OCI-M2 (cell line): ENCODE measurements around the gene RAB11FIP2.

Experiments
- DNase-seq: peaks from one replicate; lab custom pipeline; 2025; ENCODE audit not compliant: unreplicated experiment; lab: John Stamatoyannopoulos, UW

Gene RAB11FIP2

GRCh38 chr10:118035354-118036005 lies 11.3 kb downstream of the RAB11FIP2 start:
- no peak for DNase-seq

DNA sequence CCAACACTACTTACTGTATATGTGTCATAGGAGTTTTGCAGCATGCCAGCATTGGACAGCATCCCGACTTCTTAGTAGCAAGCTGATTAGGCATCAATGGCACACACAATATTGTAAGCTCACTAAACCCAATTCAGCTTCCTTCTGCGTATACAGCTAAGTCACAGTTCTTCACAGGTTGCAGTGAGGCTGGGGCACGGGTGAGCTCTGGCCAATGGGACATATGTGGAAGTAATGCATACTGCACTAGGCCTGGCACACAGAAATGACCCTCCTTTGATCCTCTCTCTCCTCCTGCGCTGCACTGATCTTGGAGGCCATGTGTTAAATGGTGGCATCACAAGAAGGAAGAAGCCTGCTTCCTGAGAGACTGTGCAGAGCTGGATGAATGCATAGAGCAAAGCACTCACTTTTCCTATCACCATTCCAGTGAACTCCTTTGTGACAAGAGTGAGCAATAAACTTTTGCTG lies 11.9 kb downstream of the RAB11FIP2 start:
- no peak for DNase-seq

DNA sequence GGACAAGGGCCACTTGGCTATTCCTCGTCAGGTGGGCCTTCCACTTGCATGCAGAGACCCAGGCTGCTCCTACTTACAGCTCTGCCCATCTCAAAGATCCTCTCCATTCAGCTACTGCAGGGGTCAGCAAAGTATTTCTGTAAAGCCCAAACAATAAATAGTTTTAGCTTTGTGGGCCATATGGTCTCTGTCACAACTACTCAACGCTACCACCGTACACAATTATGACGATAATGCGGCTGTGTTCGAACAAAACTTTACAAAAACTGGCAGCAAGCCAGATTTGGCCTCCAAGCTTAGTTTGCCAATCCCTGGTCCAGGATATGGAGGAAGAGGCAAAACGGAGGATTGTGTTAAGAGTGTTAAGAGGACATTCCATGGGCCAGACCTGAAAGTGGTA lies 12.8 kb downstream of the RAB11FIP2 start:
- no peak for DNase-seq

GRCh38 chr10:118032564-118032963 lies 14.2 kb downstream of the RAB11FIP2 start:
- no peak for DNase-seq

- no peak for DNase-seq
Observed at GRCh38 chr10:118031351-118032075, 15.2 kb downstream of the RAB11FIP2 start.

- no peak for DNase-seq
Observed at GRCh38 chr10:118028619-118029018, 18.1 kb downstream of the RAB11FIP2 start.

GRCh38 chr10:118027397-118027796 lies 19.3 kb downstream of the RAB11FIP2 start:
- DNase-seq, result no peak

DNA sequence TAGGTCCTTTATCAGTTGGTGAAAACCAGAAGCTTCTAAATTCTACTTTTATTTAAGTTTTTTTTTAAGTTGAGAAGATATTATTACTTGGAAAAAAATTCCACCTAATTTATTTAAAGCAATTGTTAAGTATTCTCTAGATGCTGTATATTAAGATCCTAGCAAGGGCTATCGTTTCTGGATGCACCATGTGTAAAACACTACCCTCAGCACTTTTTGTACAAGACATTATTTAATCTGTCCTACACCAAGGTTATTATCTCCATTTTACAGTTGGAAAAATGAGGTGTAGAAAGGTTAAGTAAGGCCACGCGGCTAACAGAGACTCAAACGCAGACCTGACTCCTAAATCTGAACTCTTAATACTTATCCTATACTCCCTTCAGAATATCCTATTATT lies 19.8 kb downstream of the RAB11FIP2 start:
- no peak for DNase-seq

DNA sequence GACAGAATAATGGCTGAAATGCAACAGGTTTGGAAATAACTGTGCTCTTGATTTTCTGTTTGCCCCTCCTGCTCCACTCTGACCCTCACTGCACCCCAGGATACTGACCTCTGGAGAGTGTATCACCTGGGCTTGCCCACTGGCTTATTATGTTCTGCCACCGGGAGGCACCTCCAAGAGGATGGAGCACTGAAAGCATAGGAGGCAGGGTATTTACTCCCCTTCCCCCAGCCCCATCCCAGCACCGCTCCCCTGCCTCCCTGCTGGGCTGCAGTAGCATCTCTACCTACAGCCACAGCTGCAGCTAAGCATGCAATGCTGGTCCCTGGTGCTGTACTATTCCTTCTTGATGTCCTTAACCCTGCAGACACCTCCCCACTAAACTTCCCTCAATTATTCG lies 26.4 kb downstream of the RAB11FIP2 start:
- no peak for DNase-seq

DNA sequence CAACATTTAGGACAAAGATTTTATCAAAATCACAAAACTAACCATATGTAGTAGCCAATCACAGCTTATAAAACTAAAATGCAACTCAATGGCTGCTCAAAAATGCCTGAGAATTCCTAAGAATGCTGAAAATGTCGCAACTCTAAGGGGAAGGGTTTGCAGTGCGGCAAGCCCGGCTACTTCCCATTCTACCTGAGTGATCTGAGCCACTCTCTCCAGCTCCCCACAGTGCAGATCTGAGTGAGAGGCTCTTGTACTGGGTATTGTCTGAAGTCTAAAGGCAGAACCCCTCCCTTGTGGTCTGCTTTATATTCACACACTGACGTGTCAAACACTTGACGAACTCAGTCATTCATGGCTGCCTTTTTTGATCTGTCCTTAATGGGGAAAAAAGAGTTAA lies 28.9 kb downstream of the RAB11FIP2 start:
- DNase-seq, result no peak

DNA sequence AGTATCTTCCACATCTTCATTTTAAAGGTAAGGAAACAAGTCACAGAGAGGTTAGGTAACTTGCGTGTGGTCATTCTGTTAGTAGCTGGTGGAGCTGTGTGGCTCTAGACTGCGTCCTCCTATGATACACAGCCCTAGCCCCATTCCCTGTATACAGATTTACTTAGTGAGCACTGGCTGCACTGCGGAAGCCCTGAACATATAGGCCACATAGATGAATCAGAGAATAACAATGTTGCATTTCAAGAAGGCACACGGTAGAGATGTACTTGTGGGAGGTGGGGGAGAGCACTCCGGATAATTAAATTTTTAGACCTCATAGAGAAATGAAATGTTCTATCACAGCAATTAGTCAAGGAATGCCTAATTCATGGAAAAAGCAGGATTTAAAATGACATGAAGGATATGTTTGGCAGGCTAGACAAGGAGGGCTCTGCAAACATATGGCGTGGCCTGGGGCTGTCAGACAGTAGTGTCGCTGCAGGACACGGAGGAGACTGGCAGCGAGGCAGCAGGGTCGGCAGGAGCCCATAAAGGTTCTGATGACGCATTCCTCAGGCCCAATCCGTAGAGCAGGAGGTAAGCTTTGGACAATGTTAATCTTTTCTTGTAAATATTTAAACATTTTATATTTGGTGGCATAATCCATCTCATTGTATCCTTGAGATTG lies 29.5 kb downstream of the RAB11FIP2 start:
- DNase-seq, result no peak

GRCh38 chr10:118012952-118013525 lies 33.7 kb downstream of the RAB11FIP2 start:
- DNase-seq, result no peak

DNA sequence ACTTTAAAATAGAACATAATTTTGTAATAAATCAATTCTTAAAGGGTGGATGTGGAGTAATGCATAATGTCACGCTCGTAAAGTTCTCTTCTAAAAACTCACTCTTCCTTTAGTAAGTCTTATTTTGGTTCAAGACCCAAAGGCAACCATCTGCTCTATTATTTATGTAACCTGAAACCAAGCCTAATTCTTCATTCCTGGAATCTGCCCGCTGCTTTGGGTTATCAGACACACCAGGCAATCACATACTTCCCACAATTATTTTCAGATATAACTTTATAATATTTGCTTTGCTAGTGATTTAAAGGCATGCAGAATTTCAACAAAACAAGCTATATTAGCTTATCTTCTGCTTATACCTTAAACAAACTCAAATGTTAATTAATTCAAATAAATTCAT lies 39.0 kb downstream of the RAB11FIP2 start:
- no peak for DNase-seq

GRCh38 chr10:118003126-118003525 lies 43.6 kb downstream of the RAB11FIP2 start:
- DNase-seq, result no peak

DNA sequence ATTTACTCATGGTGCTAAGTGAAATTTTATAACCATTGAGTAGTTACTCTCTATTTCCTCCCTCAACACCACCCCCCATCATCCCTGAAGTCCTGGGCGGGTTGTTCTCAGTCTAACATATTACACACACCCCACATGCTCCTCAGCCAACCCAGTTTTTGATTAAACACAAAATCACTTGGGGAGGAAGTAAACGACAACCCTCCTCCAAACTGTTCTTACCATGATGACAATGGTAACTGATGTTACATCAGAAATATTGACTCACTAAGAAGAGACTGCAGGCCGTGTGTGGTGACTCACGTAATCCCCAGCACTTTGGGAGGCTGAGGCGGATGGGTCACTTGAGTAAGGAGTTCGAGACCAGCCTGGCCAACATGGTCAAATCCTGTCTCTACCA lies 44.2 kb downstream of the RAB11FIP2 start:
- no peak for DNase-seq

- DNase-seq, result no peak
Observed at GRCh38 chr10:117997673-117998072, 49.1 kb downstream of the RAB11FIP2 start.

DNA sequence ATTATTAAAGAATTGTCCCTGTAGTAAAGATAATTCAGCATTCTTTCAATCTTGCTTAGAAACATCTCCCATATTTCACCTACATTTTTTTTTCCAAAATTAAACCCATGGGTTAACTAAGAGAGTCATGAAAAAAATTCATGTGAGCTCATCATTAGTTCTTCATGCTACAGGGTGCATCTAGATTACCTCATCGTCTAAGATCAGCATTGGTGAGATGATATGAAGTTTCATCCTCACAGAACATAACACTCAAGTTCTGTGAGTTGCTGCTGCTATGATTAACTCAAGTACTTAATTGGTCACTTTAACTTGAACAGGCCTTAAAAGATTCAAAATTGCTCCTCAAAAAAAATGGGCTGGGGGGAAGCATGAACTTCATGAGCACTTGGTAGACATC lies 50.0 kb downstream of the RAB11FIP2 start:
- DNase-seq, result no peak

DNA sequence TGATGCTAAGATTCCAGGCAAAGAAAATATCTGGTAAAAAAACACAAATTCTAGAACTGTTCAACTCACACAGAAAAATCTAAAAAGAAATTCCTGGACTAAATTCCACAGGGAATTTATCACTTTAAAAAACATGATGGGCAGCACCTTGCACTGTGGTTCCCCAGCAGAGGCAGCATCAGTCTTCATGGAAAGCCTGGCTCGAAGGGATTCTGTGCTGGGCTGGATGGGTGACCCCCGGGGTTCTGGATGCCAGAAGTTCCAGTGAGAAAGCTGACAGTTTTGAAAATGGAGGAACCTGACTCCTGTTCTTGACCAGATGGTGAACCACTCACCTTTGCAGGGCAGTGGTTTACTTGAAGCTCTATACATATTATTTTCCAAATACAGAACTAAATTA lies 52.0 kb downstream of the RAB11FIP2 start:
- no peak for DNase-seq

DNA sequence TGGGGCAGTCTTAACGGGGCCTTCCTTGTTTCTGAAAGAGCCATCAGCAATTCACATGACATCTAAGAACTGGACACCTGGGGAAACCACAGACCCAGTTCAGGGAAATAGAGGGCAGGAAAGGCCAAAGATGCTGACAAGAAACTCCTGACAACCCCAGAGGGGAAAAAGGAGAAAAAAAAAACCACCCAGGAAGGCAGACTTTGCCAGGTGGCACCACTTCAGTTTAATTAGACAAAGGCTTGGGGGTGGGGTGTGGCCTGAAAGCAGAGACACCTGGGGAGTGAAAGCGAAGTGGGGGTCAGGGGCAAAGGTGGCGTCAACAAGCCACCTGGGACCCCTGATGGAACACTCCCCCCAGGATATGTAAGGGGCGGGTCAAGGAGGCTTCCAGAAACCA lies 53.6 kb downstream of the RAB11FIP2 start:
- no peak for DNase-seq

DNA sequence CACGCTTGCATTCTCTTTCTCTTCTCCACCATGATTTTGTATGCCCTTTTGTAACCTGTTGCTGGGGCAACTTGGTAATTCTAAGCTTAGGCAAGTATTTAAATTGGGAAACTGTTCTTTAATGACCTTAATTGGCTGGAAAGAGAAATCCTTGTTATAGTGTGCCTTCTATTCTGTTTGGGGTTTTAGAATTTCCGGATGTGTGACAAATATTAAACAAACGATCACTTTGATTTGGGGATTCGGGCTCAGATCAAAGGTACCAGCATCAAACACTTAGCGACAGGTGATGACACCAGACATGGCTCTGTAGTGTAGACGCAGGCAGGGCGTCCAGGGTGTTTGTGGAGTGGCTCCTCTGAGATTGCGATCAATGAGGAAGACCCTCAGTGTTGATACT lies 55.0 kb downstream of the RAB11FIP2 start:
- DNase-seq, result no peak

GRCh38 chr10:117989962-117990361 lies 56.8 kb downstream of the RAB11FIP2 start:
- DNase-seq, result no peak

DNA sequence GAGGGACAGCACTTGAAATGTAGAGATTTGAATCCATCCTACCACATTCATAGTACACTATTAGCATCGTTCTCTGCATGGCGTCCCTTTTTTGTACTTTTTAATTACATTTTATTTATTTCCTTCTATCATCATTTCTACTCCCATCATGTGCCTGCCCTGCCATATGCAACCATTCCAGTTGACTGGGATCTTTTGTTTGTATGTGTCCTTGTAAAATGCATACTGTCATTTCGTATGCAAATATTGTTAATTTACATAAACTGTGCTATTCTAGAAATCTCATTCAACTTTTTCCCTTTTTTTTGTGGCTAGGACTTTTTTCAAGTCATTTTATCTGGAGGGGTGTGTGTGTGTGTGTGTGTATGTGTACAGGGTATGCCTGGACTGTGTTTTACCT lies 57.9 kb downstream of the RAB11FIP2 start:
- no peak for DNase-seq
